NOMO-1 (cell line): ENCODE measurements around the gene ENHO.

Experiments
- DNase-seq, 2 experiments: peaks; one replicate each; lab custom pipeline; 2025; ENCODE audit not compliant: unreplicated experiment in 2 of 2; lab: John Stamatoyannopoulos, UW

ENHO gene

DNA sequence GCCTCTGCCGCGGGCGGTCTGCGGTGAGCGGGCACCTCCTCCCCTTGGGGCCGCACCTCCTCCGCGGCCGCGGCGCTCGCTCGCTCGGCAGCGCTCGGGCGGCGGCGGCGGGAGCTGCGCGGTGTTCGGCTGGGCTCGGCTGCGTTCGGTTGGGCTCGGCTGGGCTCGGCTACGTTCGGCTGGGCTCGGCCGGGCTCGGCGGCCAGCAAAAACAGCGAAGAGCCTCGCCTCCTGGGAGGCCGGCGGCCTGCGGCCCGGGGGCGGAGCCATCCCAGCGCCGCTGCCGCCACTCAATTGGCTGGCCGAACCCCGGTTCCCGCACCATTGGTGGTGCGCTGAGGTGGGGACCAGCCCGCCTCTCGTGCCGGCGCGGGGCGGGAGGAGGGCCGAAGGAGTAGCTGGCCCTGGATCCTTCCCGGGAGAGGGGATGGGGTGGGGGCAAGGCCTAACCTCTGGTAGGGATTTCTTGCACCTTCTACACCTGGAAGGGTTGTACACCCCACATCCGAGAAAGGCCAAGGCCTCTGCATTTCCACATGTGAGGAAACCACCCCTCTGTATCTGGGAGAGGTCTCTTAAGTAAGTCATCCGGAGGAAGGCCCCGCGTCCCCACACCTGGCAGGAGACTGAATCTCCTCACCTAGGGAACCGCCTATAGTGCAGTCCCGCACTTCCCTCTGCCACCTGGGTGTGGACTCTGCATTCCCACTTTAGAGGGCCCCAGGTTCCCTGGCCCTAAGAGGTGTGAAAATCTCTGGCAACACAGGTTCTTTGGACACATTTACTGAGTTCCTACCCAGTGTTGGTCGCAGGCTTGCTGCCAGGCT, at the start of gene ENHO:
TSS of gene ENHO (minus strand) at position 20 of the 827 bp plus-strand sequence. CDS start 1,295 bp downstream, outside the sequence.
- peak; percentile 94 to 97 for DNase-seq

DNA sequence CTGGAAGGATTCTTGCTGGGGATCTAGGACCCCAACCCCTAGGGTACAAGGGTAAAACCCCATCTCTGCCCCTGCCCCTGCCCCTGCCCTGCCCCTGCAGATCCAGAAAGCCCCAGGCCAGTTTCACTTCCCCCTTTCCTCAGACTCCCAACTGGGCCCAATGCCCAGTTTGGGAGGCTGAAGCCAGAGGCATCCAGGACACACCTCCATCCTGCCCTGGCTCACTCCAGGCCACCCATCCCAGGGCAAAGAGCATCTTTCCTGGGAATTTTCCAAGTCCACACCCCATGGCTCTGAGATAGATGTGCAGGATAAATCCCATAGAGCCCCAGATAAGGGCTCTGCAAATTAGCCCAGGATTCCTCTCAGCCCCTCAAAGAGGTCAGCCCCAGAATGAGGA, 49.3 kb upstream of the ENHO start:
- DNase-seq, result no peak

DNA sequence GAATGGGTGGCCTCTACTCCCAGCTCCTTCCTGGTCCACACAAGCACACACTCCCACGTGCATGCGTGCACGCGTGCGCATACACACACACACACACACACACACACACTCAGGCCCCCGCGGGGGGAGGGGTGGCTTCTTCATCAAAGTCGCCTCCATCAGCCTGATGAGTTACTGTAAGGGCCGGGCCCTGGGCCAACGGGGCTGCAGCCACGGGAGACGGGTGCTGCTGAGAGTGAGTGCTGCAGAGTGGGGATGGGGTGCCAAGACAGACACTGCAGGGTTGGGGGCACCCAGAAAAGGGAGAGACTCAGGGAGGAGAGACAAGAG, 48.7 kb upstream of the ENHO start:
- DNase-seq, result no peak

DNA sequence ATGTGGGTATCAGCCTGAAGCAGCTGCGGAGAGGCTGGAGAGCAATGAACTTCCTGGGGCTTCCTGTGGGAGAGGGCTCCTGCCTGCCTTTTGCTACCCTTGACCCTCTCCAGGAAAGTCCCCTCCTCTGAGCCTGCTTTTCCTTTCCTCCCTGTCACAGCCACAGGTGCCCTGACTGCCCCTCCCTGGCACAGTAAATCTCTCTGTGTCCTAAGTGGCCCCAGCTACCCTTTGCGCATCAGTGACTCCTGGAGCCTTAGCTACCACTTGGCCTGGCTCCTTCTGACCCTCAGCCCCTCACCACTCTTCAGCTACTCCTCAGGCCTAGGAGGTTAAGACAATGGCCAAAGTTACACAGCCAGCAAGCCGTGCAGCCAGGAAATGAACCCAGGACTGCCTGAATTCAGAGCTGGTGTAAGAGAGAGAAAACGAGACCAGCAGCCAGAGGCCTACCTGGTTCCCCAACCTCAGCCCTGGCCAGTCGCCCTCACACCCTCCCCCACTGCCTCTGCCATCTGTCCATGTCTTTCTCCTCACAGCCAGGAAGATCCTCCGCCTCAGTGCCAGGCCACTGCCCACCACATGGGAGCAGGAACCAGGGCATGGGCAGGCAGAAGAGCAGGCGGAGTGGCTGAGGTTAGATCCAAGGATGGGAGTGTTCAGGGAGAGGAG, 48.2 kb upstream of the ENHO start:
- DNase-seq, result no peak

DNA sequence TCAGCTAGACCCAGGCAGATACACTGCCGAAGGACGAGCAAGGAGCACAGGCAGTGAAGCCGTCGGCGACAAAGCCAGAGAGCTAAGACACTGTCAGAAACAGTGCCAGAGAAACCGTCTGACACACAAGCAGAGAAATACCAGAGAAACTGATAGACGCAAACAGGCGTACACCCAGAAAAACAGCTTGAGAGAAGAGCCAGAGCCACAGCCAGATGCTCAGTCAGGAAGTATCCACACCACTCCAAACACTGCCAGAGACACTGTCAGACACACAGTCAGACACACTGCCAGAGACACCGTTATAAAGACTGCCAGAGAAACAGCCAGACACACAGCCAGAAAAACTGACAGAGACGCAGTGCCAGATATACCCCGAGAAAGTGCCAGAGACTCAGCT, 47.6 kb upstream of the ENHO start:
- no peak for DNase-seq

DNA sequence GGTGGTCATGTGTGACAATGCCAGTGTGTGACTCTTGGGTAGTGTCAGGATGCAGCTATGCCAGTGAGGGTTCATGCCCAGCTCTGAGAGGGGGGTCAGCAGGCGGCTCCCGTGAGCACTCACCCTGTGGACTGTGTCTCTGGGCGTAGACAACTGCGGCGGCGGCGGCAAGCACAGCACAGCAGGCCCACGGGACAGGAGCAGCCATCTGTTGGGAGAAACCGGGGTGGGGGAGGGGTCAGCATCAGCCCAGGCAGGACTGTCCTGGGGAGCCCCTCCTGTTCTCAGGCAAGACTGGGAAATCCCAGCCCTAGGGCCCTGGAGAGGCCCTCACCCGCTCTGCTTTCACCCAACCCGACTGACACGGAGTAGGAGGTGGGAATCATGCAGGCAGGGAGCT, 46.0 kb upstream of the ENHO start:
- DNase-seq, result no peak

DNA sequence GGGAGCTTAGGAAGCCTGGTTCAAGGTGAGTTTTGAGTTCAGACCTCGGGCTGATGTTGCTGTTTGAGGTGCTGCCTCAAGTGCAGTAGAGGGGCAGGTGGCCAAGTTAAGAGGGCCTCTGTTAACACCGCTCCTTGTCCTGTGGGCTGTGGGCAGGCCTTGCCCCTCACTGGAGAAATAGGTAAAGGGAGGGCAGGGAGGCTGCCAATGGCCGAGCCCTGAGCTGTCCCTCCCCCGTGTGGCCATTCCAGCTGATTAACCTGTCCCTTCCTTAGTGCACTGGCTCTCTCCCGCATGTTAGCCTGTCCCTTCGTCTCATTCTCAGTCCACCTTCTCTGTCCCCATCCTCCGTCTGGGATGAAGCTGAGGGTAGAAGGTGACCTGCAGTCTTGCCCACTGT, 45.3 kb upstream of the ENHO start:
- no peak for DNase-seq

DNA sequence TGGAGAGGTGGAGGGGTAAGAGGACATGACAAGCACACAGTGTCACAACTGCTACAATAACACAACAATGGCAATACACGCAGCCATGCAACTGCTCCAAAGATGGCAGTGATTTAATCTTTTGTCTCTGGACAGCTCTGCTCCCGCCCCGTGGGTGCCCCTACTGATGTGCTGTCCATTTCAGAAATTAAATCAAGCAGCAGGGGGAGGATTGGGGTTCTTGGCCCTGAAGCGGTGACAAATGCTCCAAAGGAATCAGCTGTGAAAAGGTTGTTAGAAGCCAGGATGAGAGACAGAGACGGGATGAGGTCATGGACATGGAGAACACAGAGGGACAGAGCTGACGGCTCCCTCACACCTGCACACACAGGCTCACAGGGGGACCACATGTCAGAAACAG, 44.2 kb upstream of the ENHO start:
- DNase-seq, result no peak

DNA sequence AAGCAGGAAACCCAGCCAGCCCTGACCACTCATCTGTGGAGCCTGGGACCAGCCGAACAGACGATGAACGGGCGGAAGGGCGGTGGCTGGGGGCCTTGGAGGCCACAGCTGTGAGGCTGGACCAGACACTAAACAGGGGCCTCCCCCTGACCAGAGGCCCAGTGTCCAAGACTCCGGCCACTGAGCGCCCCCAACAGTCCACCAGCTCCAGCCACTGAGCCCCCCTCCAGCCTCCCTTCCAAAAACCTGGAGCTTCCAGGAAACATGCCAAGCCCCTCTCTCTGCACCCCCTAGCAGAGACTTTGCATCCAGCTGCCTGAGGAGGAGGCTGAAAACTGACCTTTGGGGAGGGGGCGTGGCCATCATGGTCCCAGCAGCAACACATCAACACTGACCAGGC, 43.5 kb upstream of the ENHO start:
- no peak for DNase-seq

DNA sequence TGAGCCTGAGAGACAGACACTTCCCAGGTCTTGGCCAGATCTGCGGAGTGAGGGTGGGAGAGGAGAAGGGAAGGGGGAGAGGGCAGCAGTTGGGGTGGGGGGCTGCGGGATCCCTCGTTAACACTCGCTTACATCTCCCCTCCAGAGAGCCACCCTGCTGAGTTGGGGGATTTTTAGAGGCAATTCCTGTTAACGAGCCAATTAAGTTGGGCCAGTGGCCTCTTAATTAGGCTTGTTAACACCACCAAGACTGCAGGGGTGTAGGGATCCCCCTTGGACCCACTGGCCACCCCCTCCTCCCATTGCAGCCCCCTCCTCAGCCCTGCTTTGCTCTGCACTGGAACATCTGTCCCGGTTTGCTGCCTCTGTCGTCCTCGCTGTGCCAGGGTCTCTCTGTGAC, 43.1 kb upstream of the ENHO start:
- DNase-seq, result no peak

DNA sequence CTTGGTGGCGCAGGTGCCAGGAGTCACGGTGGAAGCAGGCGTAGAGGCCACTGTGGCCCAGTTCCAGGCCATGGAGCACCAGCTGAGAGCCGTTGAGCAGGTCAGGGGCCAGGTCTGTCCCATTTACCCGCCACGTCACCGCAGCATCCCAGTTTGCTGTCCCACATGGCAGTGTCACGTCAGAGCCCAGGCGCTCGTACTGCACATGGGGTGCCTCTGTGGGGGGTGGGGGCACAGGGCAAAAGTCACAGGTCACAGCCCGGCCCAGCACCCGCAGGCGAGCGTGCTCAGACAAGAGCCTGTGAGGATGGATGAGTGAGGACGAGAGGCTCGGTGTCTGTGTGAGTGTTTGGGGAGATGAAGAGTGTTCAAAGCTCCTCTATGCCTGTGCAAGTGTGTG, 41.8 kb upstream of the ENHO start:
- DNase-seq, result no peak

DNA sequence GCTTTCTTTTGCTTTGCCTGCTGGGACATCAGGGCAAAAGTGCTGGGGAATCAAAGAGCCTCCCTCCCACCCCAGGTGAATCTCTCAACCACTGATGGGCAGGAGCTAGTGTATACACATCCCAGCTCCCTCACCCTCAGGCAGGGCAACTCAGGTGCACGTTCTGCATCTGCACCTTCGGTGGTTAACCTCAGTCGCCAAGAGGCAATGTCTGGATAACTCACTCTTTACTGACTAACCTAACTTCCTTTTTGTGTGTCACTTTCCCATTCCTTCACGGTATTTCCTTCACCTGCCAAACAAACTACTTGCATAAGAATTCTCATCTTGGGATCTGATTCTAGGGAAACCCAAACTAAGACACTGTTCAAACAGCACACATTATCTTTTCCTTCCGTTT, 40.5 kb upstream of the ENHO start:
- no peak for DNase-seq

DNA sequence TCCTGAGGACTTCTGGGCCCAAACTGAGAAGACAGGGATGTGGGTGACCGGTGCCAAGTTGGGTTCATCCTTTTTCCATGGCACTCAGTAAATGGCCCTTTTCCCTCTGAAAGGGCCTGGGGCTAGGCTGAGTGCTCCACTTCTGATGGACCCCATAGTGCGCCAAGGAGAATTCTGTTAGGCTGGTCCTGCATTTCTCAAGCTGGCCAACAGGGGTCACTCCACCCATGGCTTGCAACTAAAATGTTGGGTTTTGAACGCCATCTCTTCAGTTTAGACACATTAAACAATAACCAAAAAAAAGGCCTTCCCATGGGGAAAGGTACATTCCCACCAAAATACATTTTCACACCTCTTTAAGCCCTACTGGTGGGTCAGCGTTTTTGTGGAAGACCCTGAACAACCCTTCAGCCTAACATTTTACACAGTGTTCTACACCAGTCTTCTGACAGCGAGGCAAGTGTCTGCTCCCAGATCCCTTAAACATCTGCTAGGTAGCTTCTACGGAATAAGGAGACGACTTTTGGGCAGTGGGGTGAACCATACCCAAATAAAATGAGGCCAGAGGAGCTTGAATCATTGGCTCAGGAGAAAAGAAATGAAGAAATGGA, 39.5 kb upstream of the ENHO start:
- no peak for DNase-seq

DNA sequence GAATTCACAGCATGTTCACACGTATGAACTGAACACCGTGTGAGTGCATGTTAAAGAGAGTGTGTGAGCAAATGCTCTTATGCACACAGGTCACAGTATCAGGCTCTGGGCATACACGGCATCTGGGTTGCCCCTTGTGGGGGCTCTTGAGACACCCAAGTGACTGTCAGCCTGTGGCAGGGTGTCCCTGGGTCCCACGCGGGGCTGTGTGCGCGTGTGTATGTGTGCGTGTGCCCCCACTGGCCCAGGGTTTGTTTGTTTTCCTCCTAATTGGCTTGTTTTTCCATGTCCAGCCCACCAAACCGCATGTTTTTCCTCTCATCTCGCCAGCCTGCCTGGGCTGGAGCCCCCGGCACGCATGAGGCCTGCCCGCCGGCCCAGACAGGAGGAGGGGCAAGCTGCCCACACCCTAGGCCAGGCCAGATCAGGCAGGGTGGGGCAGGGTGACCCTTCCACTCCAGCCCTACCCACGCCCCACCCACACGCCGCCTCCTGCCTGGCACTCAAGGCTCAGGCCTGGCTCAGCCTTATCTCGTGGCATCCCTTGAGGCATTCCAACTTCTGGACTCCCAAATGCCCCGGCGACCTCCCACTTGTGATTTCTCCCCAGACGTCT, 37.9 kb upstream of the ENHO start:
- DNase-seq, result no peak

DNA sequence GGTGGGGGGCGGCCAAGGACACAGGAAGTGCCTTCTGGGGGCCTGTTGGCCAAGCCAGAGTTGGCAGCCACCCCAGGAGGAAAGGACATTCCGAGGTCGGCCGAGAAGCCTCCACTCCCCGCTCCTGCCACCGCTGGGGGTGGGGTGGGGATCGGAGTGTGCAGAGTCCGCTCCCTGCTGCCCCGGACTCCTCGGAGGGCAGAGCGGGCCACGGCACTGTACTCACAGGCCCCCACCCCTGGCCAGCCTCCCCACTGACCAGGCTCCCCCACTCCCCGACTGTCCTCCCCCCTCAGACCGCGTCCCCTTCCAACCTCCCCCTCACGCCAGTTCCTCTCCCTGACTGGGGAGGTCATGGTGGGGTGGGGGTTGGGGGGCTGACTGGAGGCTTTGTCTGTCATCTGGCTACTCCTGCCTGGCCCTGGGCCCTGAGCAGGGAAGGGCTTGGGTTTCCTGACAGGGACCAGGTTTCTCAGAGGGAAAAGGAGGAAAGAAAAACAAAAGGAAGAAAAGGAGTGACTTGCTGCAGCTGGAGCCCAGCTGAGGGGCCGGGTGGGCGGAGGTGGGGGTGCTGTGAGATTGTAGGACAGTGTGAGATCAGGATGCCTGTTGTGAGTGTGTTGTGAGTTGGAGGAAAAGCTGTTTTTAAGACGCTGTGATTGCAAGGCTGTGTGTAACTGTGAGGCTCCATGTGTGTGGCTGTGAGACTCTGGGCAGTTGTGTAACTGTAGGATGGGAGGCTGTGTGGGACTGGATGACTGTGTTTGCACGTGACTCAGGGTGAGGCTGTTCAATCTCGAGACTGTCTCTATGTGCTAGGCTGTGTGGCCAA, 37.0 kb upstream of the ENHO start:
- DNase-seq, result no peak

DNA sequence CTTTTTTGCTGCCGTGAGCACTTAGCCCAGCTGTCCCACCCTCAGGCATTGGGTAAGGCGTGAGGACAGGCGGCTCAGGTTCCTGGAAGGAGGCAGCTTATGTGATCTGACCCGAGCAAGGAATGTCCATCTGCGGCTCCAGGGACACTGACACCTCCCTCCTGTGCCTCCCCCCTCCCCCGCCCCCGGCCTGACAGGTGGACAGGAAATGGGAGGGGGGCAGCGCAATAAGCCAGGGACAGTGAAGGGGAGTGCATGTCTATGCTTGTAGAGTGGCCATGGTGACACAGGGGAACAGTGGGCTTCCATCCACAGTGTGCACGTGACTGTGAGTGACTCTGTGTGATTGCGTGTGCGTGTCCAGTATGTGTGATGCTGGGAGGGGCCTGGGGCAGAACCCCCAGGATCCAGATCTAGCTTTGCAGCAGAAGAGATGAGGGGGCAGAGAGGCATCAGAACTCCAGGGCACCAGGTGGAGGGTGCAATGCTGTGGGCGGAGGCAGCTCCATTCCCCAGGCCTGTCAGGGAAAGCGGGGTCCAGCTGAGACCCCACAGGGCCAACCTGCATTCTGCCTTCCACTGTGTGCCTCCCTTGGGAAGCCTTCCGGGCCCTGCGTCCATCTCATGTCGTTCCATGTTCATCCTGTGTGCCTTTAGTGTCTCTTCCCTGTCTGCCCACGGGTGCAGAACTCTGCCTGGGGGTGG, 36.3 kb upstream of the ENHO start:
- no peak for DNase-seq

DNA sequence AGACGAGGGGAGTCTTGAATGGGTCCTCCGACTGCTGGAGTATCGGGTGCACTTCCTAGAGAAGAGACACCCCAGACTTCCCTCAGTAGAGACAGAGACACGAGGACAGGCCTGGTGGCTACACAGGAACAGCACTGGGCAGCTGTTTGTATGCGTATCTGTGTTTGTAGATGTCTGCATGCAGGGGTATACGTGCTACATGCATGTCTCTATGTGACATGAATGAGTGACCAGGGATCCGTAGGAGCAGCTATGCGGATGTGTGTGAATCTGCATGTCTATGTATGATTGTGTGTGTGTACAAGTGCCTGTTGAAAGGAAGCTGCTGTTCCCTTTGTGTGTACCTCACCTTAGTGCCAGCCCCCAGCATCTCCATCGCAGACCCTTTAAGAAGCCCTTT, 35.6 kb upstream of the ENHO start:
- no peak for DNase-seq

DNA sequence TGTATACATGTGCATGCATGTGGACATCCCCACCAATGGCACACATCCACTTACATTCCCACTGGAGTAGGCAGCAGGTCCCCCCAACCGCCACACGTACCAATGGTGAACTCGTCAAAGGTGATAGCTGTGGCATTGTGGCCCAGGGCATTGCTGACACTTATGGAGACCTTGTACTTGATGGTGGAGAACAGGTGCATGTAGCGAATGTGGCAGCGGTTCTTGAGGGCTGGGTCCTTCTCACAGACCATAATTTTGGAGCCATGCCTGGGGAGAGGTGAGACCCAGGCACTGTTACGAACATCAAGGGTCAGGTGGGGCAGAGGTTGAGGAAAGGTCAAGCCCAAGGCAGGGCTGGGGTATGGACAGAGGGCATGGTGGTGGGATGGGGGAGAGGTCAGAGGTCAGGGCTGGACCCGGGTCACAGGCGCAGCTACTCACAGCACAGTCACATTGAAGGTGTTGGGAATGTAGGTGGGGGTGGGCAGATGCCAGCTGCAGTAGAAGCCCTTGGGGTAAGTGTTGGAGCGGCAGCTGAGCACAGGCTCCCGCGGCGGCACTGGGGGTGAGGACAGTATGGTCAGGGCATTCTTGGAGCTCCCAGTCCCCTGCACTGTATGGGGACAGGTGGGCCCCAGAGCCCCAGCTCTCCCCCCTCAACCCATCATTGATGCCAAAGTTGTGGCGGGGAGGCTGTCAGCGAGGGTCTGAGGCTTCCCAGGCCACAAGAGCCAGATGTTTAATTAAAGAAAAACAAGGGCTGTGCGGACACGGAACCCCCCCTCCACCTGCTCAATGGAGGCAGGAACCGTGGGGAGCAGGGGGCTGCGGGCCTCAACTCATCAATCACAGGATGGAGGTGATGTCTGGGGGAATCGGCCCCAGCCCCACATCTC, 34.9 kb upstream of the ENHO start:
- no peak for DNase-seq

DNA sequence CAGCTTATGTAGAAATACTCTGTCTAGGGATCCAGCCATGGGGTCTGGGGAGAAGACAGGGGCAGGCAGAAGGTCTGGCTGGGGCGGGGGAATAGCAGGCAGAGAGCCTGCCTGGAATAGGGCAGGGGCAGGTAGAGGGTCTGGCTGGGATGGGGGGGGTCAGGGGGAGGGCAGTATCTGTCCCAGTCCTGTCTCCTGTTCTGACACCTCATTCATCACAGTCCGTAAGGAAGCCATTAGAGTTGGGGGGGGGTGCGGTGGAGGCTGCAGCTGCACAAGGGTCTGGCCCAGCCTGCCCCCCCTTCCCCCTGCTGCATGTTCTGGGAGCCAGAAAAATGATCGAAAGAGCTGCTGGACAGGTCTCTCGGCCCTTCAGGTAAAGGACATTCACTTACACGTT, 34.2 kb upstream of the ENHO start:
- DNase-seq, result no peak
